GM12801 (cell line): Measurements from ENCODE around the gene CISD3.

Experiments used
- TF ChIP-seq, protein P1 (sequence below): IDR thresholded peaks from one replicate; pipeline ENCODE4 v1.5.1; 2011; ENCODE audit warnings: control low read depth; ENCODE audit not compliant: insufficient read length; ENCODE audit errors: extremely low read depth

The CISD3 gene

DNA sequence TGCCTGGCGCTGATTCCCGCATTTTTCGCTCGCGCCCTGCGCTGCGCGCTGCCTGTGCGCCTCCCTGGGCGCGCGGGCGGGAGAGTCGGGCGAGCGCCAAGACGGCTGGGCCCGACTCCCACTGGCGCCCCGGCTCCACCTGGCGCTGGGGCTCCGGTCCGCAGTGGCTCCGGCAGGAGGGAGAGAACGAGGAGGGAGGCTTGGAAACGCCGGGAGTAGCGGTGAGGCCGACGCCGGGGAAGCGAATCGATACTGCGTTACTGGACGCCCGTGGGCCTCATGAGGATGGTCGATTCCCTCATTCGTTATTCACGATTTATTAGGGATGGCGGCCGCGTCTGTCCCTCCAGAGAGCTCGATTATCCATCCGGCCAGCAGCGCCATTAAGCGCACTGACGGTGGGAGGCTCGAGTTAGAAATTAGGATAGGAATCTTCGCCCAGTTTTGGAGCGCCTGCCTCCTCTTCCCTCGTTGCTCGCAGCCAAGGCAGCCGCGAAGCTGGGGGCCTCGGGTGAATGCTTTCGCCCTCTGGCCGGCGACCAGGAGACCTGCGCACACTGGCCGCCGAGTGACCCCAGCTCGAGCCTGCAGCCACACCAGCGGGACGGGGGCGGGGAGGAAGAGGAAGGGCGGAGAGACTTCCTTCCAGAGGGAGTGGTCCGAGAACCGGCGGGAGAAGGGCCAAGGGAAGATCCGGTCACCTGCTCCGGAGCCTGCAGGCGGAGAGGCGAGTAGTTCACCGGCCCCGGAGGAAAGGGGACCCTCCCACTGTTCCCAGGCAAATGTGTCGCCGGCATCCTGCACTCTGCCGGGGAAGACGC is 19.3 kb downstream of the CISD3 start:
- TF ChIP-seq, protein P1, sequence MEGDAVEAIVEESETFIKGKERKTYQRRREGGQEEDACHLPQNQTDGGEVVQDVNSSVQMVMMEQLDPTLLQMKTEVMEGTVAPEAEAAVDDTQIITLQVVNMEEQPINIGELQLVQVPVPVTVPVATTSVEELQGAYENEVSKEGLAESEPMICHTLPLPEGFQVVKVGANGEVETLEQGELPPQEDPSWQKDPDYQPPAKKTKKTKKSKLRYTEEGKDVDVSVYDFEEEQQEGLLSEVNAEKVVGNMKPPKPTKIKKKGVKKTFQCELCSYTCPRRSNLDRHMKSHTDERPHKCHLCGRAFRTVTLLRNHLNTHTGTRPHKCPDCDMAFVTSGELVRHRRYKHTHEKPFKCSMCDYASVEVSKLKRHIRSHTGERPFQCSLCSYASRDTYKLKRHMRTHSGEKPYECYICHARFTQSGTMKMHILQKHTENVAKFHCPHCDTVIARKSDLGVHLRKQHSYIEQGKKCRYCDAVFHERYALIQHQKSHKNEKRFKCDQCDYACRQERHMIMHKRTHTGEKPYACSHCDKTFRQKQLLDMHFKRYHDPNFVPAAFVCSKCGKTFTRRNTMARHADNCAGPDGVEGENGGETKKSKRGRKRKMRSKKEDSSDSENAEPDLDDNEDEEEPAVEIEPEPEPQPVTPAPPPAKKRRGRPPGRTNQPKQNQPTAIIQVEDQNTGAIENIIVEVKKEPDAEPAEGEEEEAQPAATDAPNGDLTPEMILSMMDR, result no peak

DNA sequence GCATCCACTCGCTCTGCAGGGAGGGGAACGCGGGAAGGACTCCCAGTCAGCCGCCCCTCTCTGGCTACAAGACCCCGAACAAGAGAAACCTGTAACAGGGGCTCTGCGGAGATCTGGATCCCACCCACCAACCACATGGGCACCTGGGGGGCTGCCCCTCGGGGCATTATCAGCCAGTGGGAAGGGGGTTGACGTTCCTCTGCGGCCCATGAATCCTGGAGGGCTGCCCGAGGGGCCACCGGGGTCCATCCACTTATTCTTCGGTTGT is 19.8 kb downstream of the CISD3 start:
- TF ChIP-seq, protein P1, result no peak

DNA sequence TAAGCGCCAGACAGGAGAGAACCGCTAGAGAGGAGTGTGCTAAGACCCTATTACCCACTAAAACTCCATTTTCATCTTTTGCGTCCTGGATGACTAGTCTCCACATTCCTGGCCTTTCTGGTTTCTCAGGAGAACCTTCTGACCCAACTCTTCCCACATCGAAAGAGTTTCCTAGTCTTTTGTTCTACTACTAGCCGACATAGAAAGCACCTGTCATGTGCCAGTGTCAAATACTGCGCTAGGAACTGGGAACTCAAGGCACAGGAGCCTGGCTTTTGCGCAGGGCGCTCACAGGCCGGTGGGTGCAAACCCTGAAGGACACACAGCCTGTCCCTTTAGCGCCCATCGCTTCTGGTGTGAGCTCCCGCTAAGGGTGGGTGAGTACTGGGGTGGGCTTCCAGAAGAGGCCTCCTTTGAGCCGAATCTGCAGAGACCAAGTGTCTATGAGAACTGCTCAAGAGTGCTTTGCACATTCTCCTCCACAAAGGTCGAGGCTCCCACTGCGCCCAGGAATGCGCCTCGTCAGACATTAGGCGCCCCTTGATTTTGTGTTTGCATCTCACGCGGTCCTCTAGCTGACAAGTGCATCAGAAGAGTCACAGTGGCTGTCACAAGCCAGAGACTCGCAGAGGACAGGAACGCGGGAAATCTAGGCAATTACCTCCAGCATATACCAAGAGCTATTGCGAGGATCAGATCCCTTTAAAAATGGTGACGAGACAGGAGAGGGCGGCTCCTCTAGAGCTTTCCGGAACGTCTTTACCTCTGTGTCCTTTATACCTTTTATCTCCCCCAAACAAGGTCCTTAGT is 20.4 kb downstream of the CISD3 start:
- TF ChIP-seq, protein P1, result no peak

DNA sequence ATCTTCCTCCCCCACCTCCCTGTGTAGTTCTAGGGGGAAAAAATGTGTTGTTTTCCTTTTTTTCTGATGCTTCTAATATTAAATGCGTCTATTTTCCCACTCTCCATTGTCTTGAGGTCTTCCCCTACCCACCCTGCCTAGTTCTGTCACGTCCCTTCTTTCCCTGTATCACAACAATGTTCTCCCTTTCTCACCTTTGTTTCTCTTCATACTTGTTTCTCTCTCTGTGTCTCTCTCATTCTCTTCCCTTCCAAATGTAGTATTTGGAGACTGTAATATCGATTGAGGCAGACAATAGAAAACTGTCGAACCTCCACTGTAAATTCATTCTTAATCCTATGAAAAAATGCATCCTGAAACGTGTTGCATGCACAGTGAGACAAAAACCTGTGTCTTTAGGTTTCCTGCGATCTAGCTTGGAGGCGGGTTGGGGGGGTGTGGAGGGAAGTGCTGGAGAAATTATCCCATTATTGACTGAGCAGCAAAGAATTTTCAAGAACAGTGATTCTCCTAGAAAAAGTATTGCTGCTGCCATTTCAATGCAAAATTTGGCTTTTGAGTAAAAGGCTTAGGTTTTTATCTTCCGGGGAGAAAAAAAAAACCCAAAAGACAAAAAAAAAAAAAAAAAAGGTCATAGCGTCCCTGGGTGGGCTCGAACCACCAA is 21.1 kb downstream of the CISD3 start:
- TF ChIP-seq, protein P1, result no peak

DNA sequence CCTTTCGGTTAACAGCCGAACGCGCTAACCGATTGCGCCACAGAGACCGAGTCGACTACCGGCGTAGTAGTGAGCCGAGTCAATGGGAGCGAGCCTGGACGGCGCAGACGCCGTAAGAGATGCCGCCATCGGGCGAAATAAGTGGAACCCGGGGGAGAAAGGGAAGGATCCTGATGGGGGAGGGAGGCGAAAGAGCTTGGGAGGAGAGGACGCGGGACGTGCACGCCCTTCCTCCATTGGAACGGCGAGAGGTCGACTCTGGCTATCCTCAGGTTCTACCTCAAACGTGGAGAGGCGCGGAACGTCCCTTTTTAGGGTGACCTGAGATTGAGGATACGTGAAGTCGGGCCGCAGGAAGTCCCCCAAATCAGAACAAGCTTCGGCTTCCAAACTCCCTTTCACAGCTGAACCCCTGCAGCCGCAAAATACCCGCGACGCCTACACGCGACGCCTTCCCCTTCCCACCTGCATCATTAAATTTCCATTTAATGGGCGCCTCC is 21.7 kb downstream of the CISD3 start:
- TF ChIP-seq, protein P1, result no peak

DNA sequence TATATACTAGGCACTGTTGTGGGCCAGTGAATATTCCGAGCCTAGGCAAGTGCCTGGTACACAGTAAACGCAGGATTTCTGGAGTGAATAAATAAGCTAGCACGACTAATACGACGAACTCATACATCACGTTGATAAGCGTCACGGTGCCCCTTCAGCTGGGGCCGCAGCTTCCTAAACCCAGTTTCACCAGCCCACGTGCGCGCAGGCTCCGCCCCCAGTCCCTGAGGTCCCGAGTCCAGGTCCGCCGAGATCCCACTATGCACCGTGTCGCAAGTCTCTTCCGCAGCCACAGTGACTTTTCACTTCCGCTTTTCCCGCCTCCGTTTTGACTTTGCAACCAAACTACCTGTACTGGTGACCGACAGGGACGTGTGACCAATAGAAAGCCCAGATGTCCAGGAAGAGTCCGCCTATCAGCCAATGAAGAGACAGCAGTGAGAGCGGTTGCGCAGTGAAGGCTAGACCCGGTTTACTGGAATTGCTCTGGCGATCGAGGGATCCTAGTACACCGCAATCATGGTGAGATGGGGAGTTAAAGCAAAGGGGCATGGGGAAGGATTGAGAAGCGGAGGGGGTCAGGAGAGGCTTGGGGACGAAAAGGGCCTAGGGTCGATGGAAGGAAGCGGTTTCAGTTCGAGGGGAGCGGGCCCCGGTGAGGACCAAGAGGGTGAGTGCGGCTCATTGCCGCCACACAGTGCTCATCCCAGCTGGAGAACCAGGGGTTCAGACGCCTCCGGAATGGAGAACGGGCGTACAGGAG is 22.3 kb downstream of the CISD3 start, which contains the start of gene PSMB3:
Gene PSMB3, plus strand, starts transcription at position 434 of the 763 bp plus-strand sequence. Its CDS starts 86 bp downstream, at position 520.
- TF ChIP-seq, protein P1, result no peak
